Purkinje cell (primary cell): ENCODE results near the gene ZNF699. TPM values are rescaled to one million over a fixed set of nuclear protein-coding genes. Genes with fewer than 3 reads are reported as not detected.

Experiments used
- polyA plus RNA-seq: library from polyadenylated mRNA; unstranded; fragments of >200 nt; fragmentation: Nextera tagmentation; gene quantifications from 2 replicates; pipeline ENCODE4 v1.2.1, GENCODE V29; 2014

The ZNF699 gene
- 1.2 TPM in 2 replicates for polyA plus RNA-seq

GRCh38 chr19:9309139-9309973, at the start of gene ZNF699:
ZNF699 (minus strand) TSS chr19:9309838; CDS start chr19:9305119, 4,719 bp downstream.

DNA sequence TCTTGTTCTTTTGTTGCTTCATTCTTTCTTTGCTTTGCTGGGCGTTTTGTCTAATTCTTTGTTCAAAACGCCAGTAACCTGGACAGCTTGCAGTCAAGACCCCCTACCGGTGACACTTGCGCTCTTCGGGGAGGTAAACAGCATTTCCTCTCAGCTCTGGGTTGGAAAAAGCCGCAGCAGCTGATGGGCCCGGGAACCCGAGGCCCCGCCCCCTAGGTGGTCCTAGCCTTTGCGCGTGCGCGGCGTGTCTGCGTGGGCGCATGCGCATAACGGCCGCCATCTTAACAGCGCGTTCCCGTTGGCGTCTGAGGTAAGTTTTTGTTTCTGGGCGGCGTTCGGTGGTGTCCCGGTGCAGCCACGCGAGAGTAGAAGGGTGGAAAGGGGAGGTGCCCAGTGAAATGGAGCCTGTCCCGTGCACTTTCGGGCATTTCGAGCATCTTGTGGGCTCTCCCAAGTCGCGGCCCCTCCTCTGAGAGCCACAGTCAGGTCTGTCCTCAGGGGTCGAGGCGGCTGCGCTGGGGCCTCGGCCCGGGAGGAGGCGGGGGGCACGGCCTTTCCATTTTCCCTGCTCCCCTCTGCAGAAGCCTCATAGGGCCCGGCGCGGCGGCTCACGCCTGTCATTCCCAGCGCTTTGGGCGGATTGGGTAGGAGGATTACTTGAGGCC, 14.4 kb upstream of the ZNF699 start, which contains the start of gene ZNF559:
Gene ZNF559, plus strand, starts transcription at position 261 of the 665 bp plus-strand sequence. CDS start 14,371 bp downstream, outside the sequence.

GRCh38 chr19:9250630-9251029, 59.0 kb downstream of the ZNF699 start, which contains the start of gene OR7E24:
OR7E24 (plus strand) TSS chr19:9250930; CDS start chr19:9251044, 114 bp downstream.

Other genes with a start within 250 kb of the ZNF699 start
- not detected in 2 replicates for gene OR1M1, start 222.8 kb downstream of the ZNF699 start, polyA plus RNA-seq
- not detected in 2 replicates for gene OR7G2, start 202.4 kb downstream of the ZNF699 start, polyA plus RNA-seq
- gene OR7G1, start 194.1 kb downstream of the ZNF699 start, polyA plus RNA-seq = not detected in 2 replicates
- not detected in 2 replicates for gene OR7G3, start 182.9 kb downstream of the ZNF699 start, polyA plus RNA-seq
- gene ZNF317, start 169.4 kb downstream of the ZNF699 start, polyA plus RNA-seq = 38.2 and 44.6 TPM in 2 replicates
- not detected in 2 replicates for gene OR7D2, start 130.9 kb downstream of the ZNF699 start, polyA plus RNA-seq
- gene OR7D4, start 90.2 kb downstream of the ZNF699 start, polyA plus RNA-seq = not detected in 2 replicates
- gene OR7E24, start 58.9 kb downstream of the ZNF699 start, polyA plus RNA-seq = not detected in 2 replicates
- gene ZNF559, start 14.3 kb upstream of the ZNF699 start, polyA plus RNA-seq = 10.2 and 19.0 TPM in 2 replicates
- gene ZNF177, start 53.2 kb upstream of the ZNF699 start, polyA plus RNA-seq = 10.9 and 11.7 TPM in 2 replicates
- gene ZNF266, start 125.7 kb upstream of the ZNF699 start, polyA plus RNA-seq = 6.6 and 8.7 TPM in 2 replicates
- gene ZNF560, start 188.8 kb upstream of the ZNF699 start, polyA plus RNA-seq = not detected in 2 replicates
- 5.7 and 7.9 TPM in 2 replicates for gene ZNF426, start 228.8 kb upstream of the ZNF699 start, polyA plus RNA-seq